Esophagus muscularis mucosa (tissue), 4 donors: ENCODE results near the gene SLC51B. TPM values are rescaled to one million over a fixed set of nuclear protein-coding genes. Genes with fewer than 3 reads are reported as not detected.

ENCODE experiments used
- DNase-seq: peaks from one replicate; pipeline ENCODE4 v3.0.0-alpha.2; 2017; ENCODE audit errors: extremely low spot score
- H3K27ac ChIP-seq, 4 donors: fragments of 200-600 bp; sonication (generic); replicated peaks in 1 of 4; 1 replicate in 3 of 4; 2 replicates in 1 of 4; pipeline ENCODE4 v1.5.1; 2016 to 2019; ENCODE audit warnings: mild to moderate bottlenecking in 1 of 4
- H3K27me3 ChIP-seq, 4 donors: fragments of 200-600 bp; sonication (generic); one replicate each; pipeline versions ENCODE4 v1.5.1 to v1.6.0; 2016 to 2019
- H3K36me3 ChIP-seq, 4 donors: fragments of 200-600 bp; sonication (generic); one replicate each; pipeline ENCODE4 v1.5.1; 2016 to 2019
- H3K4me1 ChIP-seq, 4 donors: fragments of 200-600 bp; sonication (generic); one replicate each; pipeline ENCODE4 v1.5.1; 2016 to 2019
- H3K4me3 ChIP-seq, 4 donors: fragments of 200-600 bp; sonication (generic); 1 replicate in 2 of 4; 2 replicates in 2 of 4; pipeline ENCODE4 v1.5.1; 2016 to 2019; ENCODE audit warnings: mild to moderate bottlenecking in 4 of 4, moderate library complexity in 1 of 4
- H3K9me3 ChIP-seq, 4 donors: fragments of 200-600 bp; sonication (generic); 1 replicate in 3 of 4; 2 replicates in 1 of 4; pipeline ENCODE4 v1.5.1; 2016 to 2019
- CTCF ChIP-seq, 3 experiments: fragments of 200-600 bp in 2 of 3; fragments of 450-650 bp in 1 of 3; sonication (generic) in 2 of 3; IDR thresholded peaks; one replicate each; pipeline ENCODE4 v1.5.1; 2017 to 2019; ENCODE audit warnings: antibody characterized with exemption in 3 of 3, mild to moderate bottlenecking in 2 of 3, moderate library complexity in 1 of 3
- EP300 ChIP-seq: sonication (generic); formaldehyde crosslinking; IDR thresholded peaks from one replicate; pipeline ENCODE4 v1.6.1; 2017; ENCODE audit warnings: antibody characterized with exemption
- POLR2A ChIP-seq: fragments of 450-650 bp; IDR thresholded peaks from one replicate; pipeline ENCODE4 v1.6.1; 2017; ENCODE audit warnings: antibody characterized with exemption, moderate library complexity, mild to moderate bottlenecking, low read depth
- POLR2AphosphoS5 ChIP-seq, 2 donors: sonication (generic); formaldehyde crosslinking; IDR thresholded peaks; one replicate each; pipeline ENCODE4 v1.6.1; 2017; ENCODE audit warnings: antibody characterized with exemption in 2 of 2
- WGBS: methylation state at CpG from one replicate; pipeline ENCODE4 v1.1.5; 2018; 5-methylcytosine and 5-hydroxymethylcytosine counted together
- intact Hi-C: fragments of 100-400 bp; cut with DNase I; formaldehyde crosslinking; loops from one replicate; pipeline ENCODE4 v1.15.1; 2023
- total RNA-seq, 4 donors: library from RNA; depleted of rRNA; stranded (reverse); fragments of >200 nt; gene quantifications; one replicate each; pipeline versions ENCODE4 v1.1.0 to v1.2.1, GENCODE V29; 2016

Gene SLC51B
- total RNA-seq, 4 donors from 2014 or later: not detected

- 54% methylated on average over 5 of the region's 5 CpGs for WGBS
- H3K27me3 ChIP-seq: no peaks in the 10 kb centered on the region
- TF ChIP-seq CTCF (IDR thresholded peaks at IDR 0.05) (no peak), EP300 (no peak), POLR2A (no peak), POLR2AphosphoS5 (IDR thresholded peaks at IDR 0.05) (no peak)
- no peak overlapping the region for H3K4me3 ChIP-seq
- no peak for DNase-seq
- peak overlapping the region; percentile 79 to 96 (median 93) for H3K27ac ChIP-seq
- H3K36me3 ChIP-seq: peaks cover 9 to 37% (median 28%) of the 10 kb centered on the region in 4 donors
- H3K4me1 ChIP-seq: peaks cover 21 to 72% (median 71%) of the 10 kb centered on the region in 4 donors
- intact Hi-C loops: no loop called here
- H3K9me3 ChIP-seq: no peaks in the 10 kb centered on the region
Observed at GRCh38 chr15:65095011-65095746, 50.0 kb downstream of the SLC51B start.

GRCh38 chr15:65095747-65096104 is 50.5 kb downstream of the SLC51B start:
- no peaks in the 10 kb centered on the region for H3K27me3 ChIP-seq
- no peaks in the 10 kb centered on the region for H3K9me3 ChIP-seq
- intact Hi-C loops: no loop called here
- peaks cover 9 to 43% (median 31%) of the 10 kb centered on the region in 4 donors for H3K36me3 ChIP-seq
- H3K4me3 ChIP-seq: no peak overlapping the region
- H3K27ac ChIP-seq: peak overlapping the region; percentile 79 to 96 (median 93)
- WGBS: 69% methylated on average over 6 of the region's 6 CpGs
- no peak for TF ChIP-seq EP300
- TF ChIP-seq CTCF (IDR thresholded peaks at IDR 0.05): no peak
- TF ChIP-seq POLR2A: no peak
- no peak for TF ChIP-seq POLR2AphosphoS5 (IDR thresholded peaks at IDR 0.05)
- DNase-seq: no peak
- H3K4me1 ChIP-seq: peaks cover 19 to 72% (median 69%) of the 10 kb centered on the region in 4 donors

GRCh38 chr15:65096481-65097385 is 51.5 kb downstream of the SLC51B start:
- Histone ChIP-seq H3K4me3 (no peak overlapping the region), H3K9me3 (no peaks in the 10 kb centered on the region), H3K27ac (peak overlapping the region; percentile 34 to 96 (median 93)), H3K36me3 (peaks cover 9 to 49% (median 34%) of the 10 kb centered on the region in 4 donors), H3K4me1 (peaks cover 14 to 72% (median 69%) of the 10 kb centered on the region in 4 donors), H3K27me3 (no peaks in the 10 kb centered on the region)
- DNase-seq: no peak
- intact Hi-C loops: no loop called here
- WGBS: 87% methylated on average over 6 of the region's 6 CpGs
- TF ChIP-seq POLR2A (no peak), CTCF (IDR thresholded peaks at IDR 0.05) (no peak), POLR2AphosphoS5 (IDR thresholded peaks at IDR 0.05) (no peak), EP300 (no peak)

GRCh38 chr15:65097651-65098263 is 52.6 kb downstream of the SLC51B start:
- H3K36me3 ChIP-seq: peaks cover 9 to 57% (median 43%) of the 10 kb centered on the region in 4 donors
- H3K4me1 ChIP-seq: peaks cover 9 to 64% (median 63%) of the 10 kb centered on the region in 4 donors
- H3K4me3 ChIP-seq: no peak overlapping the region
- intact Hi-C loops: no loop called here
- peak overlapping the region in 2 of 4 donors; percentile 91 to 95 for H3K27ac ChIP-seq
- WGBS: 95% methylated on average over 7 of the region's 7 CpGs
- TF ChIP-seq EP300 (no peak), POLR2AphosphoS5 (IDR thresholded peaks at IDR 0.05) (no peak), CTCF (IDR thresholded peaks at IDR 0.05) (no peak), POLR2A (no peak)
- no peaks in the 10 kb centered on the region for H3K27me3 ChIP-seq
- no peak for DNase-seq
- H3K9me3 ChIP-seq: no peaks in the 10 kb centered on the region
